Melanocyte of skin (primary cell): ENCODE results near the gene B3GALT2. TPM values are rescaled to one million over a fixed set of nuclear protein-coding genes. Genes with fewer than 3 reads are reported as not detected.

Experiments used
- small RNA-seq, 2 donors: library from RNA; depleted of rRNA; stranded (forward); fragments of <200 nt; gene quantifications; one replicate each; pipeline ENCODE3, GENCODE V24; 2012
- total RNA-seq, 2 donors: library from RNA; depleted of rRNA; stranded (reverse); fragments of >200 nt; gene quantifications; 2 replicates each; pipeline ENCODE4 v1.2.3, GENCODE V29; 2012

Gene B3GALT2
- 1 to 10 TPM in 1 of 2 donors, under 1 TPM in 1; 0.67 to 1.0 TPM for total RNA-seq

GRCh38 chr1:193185901-193186731, at the start of gene B3GALT2:
Gene B3GALT2 (minus strand): TSS chr1:193186613. CDS start chr1:193181562, 5,051 bp downstream.

Small RNA genes lying within 50 kb of the gene (small RNA-seq; reads per million reads assigned to genes)
- gene MIR1278: 0.13 to 0.23 reads per million in 2 donors

Other genes starting within 250 kb of the B3GALT2 start
- 10 to 100 TPM; 21.3 to 41.3 TPM for gene UCHL5, start 127.3 kb downstream of the B3GALT2 start, total RNA-seq
- gene RO60, start 127.0 kb downstream of the B3GALT2 start, total RNA-seq: 100 to 1,000 TPM; 147 to 159 TPM
- 10 to 100 TPM in 1 of 2 donors, 1 to 10 TPM in 1; 5.2 to 19.3 TPM for gene GLRX2, start 81.2 kb downstream of the B3GALT2 start, total RNA-seq
- gene CDC73, start 64.6 kb downstream of the B3GALT2 start, total RNA-seq: 10 to 100 TPM; 19.6 to 33.3 TPM